HG03045 (cell line): ENCODE measurements around the gene MBP.
A peak's percentile ranks its signal among the peaks of the same experiment; 100 is the strongest.

Source experiments
- ATAC-seq: cut with Tn5 transposase; IDR thresholded peaks from one replicate; pipeline ENCODE4 v1.9.1; 2021; ENCODE audit warnings: mild to moderate bottlenecking, moderate library complexity; ENCODE audit not compliant: unreplicated experiment

Gene MBP

GRCh38 chr18:77115192-77115953 lies 17.2 kb downstream of the MBP start:
- no peak for ATAC-seq

DNA sequence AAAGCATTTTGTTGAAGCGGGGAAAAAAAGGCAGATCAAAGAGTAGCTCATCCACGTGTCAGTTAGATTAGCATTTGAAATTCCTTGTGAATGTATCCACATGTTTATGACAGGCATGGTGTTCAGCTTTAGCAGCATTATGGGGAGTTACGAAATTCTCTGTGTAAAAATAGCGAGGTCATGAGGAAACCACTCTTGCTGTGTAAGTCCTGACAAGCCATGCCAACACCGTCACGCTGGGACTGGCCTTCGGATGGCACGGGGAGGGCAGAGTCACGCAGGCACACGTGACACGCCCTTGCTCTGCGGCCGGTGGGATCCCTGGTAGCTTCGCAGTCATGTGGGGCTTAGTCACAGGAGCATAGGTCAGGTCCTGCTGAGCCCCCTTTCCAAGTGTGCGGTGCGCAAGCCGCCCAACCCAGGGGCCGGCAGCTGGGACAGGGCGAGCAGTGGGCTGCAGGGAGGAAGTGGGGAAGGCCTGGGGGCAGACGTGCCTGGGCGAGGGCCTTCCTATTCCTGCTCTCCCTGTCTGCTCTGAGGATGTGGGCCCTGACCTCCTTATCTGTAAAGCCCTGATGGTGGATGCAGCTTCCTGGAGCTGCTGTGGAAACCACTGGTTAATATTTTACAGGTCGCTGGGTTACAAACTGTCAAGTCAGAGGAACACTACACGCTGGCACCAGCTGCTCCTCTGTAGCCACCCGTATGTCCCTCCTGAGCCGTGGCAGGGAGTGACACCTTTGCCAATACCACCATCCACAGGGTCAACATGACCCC lies 18.0 kb downstream of the MBP start:
- ATAC-seq = peak; percentile 77

- ATAC-seq = no peak
Measured at GRCh38 chr18:77114152-77114414, 18.5 kb downstream of the MBP start.

DNA sequence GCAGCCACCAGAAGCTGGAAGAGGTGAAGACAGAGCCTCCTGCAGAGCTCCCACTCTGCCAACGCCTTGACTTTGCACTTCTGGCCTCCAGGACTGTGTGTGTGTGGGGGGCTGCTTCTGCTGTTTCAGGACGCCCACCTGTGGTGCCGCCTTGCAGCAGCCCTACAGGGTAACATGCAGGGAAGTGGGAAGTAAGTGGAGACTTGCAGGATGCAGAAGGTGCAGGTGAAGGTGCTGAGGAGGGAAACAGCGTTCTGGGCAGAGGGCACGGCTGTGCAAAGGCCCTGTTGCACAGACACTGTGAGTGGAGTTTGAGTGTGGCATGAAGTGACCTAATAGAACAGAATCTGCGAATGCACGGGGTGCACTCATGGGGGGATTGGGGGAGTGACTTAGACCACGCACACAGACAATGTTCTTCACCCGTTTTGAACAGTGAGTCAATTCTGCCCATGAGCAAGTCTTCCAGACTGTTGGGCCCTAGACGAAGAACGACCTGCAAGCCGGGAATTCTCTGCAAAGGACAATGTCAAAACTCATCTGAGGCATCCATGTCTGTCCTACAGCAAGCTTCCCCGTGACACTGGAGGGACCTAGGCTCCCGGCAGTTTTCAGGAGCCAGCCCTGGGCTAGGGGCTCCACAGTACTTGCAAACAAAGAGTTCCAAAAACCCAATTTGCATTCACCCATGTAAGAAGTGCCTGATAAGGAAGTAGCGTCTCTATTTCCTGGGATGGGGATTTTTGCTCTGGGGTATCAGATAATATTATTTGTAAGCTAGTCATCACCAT lies 19.0 kb downstream of the MBP start:
- no peak for ATAC-seq

- no peak for ATAC-seq
Measured at GRCh38 chr18:77112747-77113092, 19.9 kb downstream of the MBP start.

DNA sequence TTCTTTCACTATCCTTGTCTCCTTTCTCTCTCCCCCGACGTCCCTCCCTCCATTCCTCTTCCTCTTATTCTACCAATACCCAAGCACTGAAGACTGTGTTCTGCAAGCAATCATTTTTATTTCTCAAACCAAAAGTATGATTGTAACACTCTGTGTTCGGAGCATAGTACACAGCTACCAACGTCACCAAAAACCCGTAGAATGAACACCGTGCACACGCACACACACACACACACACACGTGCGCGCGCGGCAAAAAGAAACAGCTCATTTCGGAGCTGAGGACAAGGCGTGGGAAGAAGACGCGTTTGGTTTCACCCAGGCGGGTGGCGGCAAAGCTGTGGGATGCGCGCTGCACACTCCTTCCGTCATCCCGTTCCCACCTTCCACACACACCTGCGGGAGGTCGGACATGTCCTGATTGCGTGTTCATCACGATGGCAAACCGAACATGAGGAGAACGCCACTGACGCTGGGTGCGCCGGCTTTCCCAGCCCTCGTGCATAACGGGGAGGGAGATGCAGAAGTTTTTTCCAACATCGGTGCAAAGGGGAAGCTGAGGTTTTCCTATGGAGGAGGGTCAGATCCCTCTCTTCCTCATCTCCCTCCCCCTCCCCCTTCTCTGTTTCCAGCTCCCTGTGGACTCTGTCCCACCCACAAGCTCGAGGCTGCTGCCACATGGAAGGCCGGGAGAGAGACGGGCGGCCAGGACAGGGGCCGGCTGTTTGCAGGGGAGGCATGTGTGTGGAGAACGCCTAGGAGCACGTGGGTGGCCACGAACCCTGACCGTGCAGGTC lies 20.4 kb downstream of the MBP start:
- ATAC-seq = no peak

GRCh38 chr18:77111449-77111848 lies 21.1 kb downstream of the MBP start:
- no peak for ATAC-seq

DNA sequence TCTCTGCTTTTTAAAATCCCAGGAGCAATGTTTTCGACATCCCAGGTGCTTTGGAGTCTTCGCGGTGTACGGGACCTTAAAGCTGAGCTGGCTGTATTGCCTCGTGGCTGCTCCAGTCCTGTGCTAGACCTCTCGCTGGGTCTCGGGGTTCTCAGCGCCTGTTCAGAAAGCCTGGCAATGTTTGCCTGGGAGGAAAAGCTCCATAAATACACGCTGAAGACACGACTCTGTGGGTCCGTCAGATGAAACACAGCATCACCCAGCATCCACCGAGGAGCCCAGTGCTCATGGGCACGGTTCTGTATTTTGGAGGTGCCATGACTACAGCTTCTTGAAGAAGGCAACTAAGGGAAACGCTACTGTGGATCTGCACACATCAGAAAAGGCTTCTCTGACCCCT lies 21.6 kb downstream of the MBP start:
- no peak for ATAC-seq

DNA sequence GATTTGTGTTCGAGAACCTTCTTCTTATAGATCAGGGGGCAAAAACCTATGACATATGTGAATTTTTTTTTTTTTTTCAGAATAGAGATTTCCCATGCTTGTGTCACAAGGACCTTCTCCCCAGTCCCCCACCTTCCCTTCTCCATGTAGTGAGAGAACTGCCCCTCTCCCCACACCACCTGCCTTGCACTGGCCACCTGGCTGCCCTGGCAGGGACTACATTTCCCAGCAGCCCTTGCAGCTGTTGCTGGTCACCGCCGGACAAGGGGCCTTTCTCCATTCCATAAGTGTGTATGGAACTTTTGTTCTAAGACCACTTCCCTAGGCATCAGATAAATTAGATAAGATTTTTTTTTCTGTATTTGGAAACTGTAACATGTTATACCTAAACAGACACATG lies 22.2 kb downstream of the MBP start:
- ATAC-seq = no peak

GRCh38 chr18:77109648-77110019 lies 22.9 kb downstream of the MBP start:
- no peak for ATAC-seq

DNA sequence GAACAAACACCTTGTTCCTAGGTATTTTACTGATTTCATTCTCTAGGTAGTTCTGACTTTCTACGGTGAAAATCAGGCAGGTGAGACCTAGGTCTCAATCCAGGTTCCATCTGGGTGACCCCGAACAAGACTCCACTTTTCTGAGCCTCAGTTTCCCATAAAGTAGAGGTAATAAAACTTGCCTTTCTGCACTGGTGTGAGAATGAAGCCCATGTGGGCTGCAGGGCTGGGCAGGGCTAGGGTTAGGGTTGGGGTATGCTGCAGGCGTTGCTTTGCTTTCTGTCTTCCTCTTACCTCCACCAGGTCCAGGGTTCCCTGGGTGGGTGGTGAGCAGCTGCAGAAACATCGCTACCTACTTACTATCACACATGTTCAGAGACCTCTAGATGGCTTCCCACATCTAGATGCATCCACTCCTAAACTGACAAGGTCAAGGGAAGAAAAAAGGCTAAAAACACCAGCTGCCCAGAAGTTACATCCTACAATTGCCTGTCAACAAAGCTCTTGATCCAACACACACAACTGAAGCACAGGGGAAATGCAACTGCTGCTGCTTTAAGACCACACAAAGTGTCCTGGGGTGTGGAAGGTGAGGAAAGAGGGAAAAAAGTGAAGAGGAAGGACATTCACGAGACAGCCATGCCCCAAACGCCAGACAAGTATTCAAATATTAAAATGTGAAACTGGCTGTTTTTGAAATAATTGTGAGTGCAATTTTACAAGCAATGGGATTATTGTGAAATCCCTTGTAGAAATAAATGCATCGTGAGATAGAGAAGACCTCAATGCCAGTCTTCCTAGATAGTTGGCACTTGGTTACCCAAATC lies 23.5 kb downstream of the MBP start:
- ATAC-seq = no peak

DNA sequence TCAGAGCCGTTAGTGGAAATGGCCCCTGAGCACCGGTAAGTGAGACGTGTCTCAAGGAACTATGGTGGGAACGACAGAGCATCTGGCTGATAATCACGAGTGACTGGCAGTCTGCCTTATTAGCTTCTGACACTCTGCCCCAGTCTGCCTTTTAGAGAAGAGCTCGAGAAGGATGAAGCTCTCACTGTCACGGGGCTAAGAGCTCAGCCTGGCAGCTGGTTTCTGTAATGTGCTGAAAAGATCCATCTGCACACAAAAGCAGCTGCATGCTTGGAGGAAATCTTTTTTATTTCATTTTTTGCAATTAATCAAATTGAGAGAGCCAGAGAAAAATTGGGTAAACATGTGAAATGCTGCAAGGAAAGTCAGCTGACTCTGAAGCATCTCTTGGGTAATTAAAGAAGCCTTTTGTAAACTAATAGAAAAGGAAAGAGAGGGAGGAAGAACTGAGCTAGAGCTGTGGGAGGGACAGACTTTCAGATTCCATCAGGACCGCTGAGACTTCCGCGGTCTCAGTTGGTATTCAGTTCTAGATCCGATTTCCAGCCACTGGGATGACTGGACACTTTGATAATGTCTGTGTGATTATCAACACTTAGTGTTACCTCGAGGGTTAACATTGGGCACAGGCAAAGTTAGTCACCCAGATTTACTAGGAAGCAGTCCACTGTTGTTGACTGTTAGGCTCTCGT lies 24.4 kb downstream of the MBP start:
- peak; percentile 56 for ATAC-seq

GRCh38 chr18:77107292-77107691 lies 25.3 kb downstream of the MBP start:
- no peak for ATAC-seq

DNA sequence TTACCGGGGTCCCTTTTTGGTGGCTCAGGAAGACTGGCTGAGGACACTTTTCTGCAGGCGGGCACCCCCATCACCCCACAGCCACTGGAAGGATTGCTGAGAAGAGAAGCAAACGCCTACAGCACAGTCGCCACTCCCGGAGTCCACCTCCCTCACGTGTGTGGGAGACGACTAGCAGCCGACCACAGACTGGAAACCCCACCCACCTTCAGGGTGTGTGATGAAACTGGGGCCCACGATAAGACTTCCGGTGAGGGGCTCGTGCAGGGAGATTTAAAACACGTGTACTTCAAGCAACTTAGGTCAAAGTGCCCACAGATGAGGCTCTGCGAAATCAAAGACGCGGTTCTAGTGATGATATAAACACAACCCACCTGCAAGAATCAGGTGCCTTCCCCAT lies 26.3 kb downstream of the MBP start:
- no peak for ATAC-seq

DNA sequence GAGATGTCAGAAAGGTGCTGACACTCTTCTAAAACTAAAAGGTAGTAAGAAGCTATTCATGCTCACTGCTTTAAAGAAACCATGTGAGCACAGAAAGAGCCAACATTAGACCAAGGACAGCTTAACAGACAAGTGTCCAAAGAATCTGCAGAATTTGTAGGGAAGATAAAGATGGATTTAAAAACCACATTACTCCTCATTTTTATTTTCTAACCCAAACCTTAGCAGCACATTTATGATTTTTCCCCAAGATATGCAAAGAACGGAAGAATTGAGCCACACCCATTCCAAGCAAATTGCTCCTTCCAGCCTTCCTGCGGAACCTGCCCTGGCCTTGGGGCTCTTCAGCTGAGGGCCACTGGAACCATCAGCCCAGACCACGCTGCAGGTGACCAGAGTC lies 26.9 kb downstream of the MBP start:
- ATAC-seq = no peak

DNA sequence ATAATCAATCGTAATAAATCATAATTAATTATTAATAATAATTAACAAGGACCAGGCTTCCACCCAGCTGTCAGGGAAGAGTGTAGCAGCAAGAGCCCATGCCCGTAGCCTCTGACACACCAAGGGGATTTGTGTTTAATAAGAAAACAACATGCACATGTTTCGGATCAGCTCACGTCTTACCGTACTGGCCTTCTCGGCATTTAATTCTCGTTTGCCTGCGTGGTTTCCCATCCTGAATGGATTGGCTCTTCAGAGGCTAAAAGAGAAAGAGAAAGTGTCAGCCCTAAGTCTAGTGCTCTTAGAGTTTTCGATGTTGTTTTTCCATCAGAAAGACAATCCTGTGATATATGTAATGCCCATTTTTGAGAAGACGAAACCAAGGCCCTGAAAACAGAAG lies 27.6 kb downstream of the MBP start:
- no peak for ATAC-seq

- no peak for ATAC-seq
Measured at GRCh38 chr18:77103991-77104531, 28.5 kb downstream of the MBP start.

DNA sequence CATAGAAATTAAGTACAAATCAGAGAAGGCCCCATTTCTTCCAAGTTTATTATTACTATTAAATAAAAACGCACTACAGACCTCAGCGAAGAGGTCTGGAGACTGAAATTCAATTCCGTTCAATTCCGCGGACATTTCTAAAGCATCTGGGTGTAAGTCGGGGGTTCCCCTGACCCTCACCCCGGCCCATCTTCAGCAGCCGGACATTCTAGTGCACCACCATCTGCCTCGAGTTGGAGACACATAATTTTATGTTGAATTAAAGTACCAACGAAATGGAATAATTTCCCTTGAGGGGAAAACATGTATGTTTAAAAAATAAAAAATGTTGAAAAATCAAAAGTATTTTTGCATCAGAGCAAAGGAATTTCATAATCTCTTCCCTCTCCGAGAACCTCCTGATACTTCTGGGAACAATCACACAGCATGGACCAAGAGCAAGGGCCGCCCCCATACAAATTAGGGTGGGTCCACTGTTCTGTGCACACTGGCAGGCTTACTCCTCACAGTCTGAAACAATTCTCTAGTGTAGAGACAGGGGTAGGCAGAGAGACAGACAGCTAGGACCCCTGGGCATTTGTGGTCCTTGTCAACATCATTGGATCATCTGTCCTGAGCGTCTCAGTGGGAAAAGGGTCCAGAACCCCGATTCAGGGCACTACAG lies 29.3 kb downstream of the MBP start:
- no peak for ATAC-seq
